ENCODE measurements around the gene RUNX1. TPM values are rescaled to one million over a fixed set of nuclear protein-coding genes. Genes with fewer than 3 reads are reported as not detected.

Gene RUNX1
- total and polyA plus RNA-seq, 7 donors, result 8.7 to 230 (median 30.1) TPM

DNA sequence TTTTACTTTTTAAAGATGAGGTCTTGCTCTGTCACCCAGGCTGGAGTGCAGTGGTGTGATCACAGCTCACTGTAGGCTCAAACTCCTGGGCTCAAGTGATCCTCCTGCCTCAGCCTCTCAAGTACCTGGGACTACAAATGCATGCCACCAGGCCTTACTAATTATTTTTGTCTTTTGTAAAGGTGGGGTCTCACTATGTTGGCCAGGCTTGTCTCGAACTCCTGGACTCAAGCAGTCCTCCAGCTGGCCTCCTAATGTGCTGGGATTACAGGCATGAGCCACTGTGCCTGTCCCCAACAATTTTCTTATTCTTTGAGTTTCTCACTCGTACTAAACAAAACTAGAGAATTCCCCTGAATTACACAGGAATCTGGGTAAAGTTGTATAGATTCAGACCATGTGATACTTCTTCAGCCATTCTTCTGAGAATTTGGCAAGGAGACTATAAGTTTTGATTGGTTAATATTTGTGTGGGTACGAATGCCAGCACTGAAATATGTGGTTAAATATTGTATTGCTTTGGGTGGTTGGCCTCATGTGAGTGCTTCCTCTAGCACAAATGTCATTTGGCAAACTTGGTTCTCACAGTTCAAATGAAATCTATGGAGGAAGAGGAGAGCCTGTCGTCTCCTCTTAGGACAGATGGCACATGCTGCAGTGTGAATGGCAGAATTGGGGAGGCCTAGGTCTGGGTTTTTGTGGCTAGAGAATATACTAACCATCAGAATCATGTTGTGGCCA, 104.9 kb downstream of the RUNX1 start:
- DNase-seq (no peak), ATAC-seq (no peak)
- Histone ChIP-seq H3K9me3 (no peaks in the 10 kb centered on the region), H3K27me3 (ENCODE audit: insufficient read depth in 3 of 3, low read length in 2 of 3) (peaks cover 0 to 4% (median 0%) of the 10 kb centered on the region in 3 donors), H3K4me1 (no peaks in the 10 kb centered on the region), H3K36me3 (ENCODE audit: insufficient read depth in 1 of 2, low read depth in 1 of 2) (no peaks in the 10 kb centered on the region), H3K27ac (no peak overlapping the region), H3K4me3 (no peak overlapping the region)
- intact Hi-C loops (cut with DNase I), result no loop called here
- TF ChIP-seq CTCF (IDR thresholded peaks at IDR 0.05), result no peak
- WGBS, 3 donors, result 80 to 85% (median 81%) methylated on average over 4 of the region's 4 CpGs

DNA sequence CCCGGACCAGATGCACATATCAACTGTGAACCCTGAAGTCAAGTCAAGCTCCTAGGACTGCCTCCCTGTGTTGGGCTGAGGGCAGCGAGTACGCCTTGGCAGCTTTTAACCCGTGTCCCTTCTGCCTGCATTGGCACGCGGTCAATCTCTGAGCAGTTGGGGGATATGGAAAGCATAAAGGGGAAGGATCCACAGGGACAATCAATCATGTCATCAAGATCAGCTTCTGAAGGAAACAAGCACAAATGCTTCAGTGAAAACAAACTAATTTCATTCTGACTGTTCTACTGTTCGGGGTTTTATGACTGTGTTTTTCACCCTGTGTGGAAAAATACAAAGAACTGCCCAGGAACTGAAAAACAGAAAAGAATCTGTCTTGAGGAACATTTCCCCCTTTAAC, 106.2 kb downstream of the RUNX1 start:
- H3K36me3 ChIP-seq (ENCODE audit: insufficient read depth in 1 of 2, low read depth in 1 of 2), result no peaks in the 10 kb centered on the region
- H3K4me3 ChIP-seq, result no peak overlapping the region
- DNase-seq, result no peak
- peak in 1 of 4 donors; percentile 15 for ATAC-seq
- intact Hi-C loops (cut with DNase I), result no loop called here
- 58 to 67% (median 66%) methylated on average over 7 of the region's 7 CpGs for WGBS, 3 donors
- H3K4me1 ChIP-seq, result no peaks in the 10 kb centered on the region
- TF ChIP-seq CTCF (IDR thresholded peaks at IDR 0.05), result no peak
- peaks cover 0 to 4% (median 0%) of the 10 kb centered on the region in 3 donors for H3K27me3 ChIP-seq (ENCODE audit: insufficient read depth in 3 of 3, low read length in 2 of 3)
- no peaks in the 10 kb centered on the region for H3K9me3 ChIP-seq
- no peak overlapping the region for H3K27ac ChIP-seq

DNA sequence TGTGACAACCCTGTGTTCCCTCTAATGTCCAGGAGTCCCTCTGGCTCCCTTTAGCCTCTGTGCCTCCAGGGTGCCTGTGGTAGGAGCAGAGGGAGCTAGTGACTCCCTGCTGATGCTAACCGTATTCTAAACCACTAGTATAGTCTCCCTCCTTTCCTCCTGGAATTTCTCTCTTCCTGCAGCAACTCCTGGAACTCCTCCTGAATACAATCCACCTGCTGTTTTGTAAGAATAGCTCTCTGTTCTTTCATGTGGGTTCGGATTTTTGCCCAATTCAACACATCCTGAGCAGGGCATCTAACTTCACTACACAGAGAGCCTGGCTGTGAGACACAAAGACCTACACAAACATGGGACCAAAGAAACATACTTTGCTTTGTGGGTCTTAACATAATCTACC, 107.9 kb downstream of the RUNX1 start:
- 54 to 67% (median 61%) methylated on average over 2 of the region's 2 CpGs for WGBS, 3 donors
- intact Hi-C loops (cut with DNase I), result no loop called here
- Histone ChIP-seq H3K27me3 (ENCODE audit: insufficient read depth in 3 of 3, low read length in 2 of 3) (peaks cover 0 to 4% (median 0%) of the 10 kb centered on the region in 3 donors), H3K4me3 (no peak overlapping the region), H3K4me1 (no peaks in the 10 kb centered on the region), H3K9me3 (no peaks in the 10 kb centered on the region), H3K36me3 (ENCODE audit: insufficient read depth in 1 of 2, low read depth in 1 of 2) (no peaks in the 10 kb centered on the region), H3K27ac (no peak overlapping the region)
- peak in 2 of 4 donors; percentile 13 to 20 for ATAC-seq
- DNase-seq, result no peak
- no peak for TF ChIP-seq CTCF (IDR thresholded peaks at IDR 0.05)

DNA sequence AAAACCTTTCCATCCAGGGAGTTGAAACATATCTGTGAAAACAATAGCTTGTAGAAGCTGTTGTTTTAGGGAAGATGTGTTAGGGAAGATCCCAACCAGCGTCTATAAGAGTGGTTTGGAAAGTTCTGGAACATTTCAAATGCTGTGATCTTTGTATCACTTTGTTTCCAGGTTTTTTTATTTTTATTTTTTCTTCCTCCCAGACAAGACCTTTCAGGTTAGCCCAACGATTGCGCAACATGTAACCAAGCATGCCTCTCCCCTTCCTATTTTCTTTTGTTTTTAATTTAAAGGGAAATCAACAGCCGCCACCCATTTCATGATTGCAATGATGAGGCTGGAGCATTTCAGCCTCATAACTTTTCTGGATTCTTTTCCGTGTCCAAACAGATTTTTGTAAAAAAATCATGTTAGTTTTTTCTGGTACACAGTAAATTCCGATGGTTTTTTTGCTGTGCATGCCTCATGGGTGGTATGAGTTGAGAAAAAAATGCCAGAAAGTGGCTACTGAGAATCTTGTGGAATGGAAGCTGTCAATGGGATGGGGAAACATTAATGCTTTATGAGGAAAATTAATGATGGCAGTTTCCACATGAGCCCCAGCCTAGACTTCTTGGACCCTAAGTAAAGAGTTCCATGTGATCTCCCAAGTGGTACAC, 109.3 kb downstream of the RUNX1 start:
- H3K36me3 ChIP-seq (ENCODE audit: insufficient read depth in 1 of 2, low read depth in 1 of 2), result no peaks in the 10 kb centered on the region
- DNase-seq (no peak), ATAC-seq (no peak)
- H3K27ac ChIP-seq, result no peak overlapping the region
- H3K4me1 ChIP-seq, result no peaks in the 10 kb centered on the region
- H3K9me3 ChIP-seq, result no peaks in the 10 kb centered on the region
- intact Hi-C loops (cut with DNase I), result no loop called here
- WGBS, 3 donors, result 59 to 73% (median 63%) methylated on average over 6 of the region's 6 CpGs
- no peak overlapping the region for H3K4me3 ChIP-seq
- H3K27me3 ChIP-seq (ENCODE audit: insufficient read depth in 3 of 3, low read length in 2 of 3), result peaks cover 0 to 4% (median 0%) of the 10 kb centered on the region in 3 donors
- no peak for TF ChIP-seq CTCF (IDR thresholded peaks at IDR 0.05)

Measured in psoas muscle (tissue), 8 donors.